ENCODE results near the gene EEFSEC. TPM values are rescaled to one million over a fixed set of nuclear protein-coding genes. Genes with fewer than 3 reads are reported as not detected.

EEFSEC gene
- total RNA-seq, 1 donor from 2014 or later: 15.6 TPM

- H3K4me1 Mint-ChIP-seq (ENCODE audit: unreplicated experiment): peaks cover 11% of the 10 kb centered on the region
Observed at GRCh38 chr3:128341659-128342395, 188.5 kb downstream of the EEFSEC start.

GRCh38 chr3:128342701-128343180 is 189.5 kb downstream of the EEFSEC start:
- H3K27me3 Mint-ChIP-seq (ENCODE audit: unreplicated experiment): no peaks in the 10 kb centered on the region
- no peak overlapping the region for H3K27ac Mint-ChIP-seq (ENCODE audit: unreplicated experiment)

More at GRCh38 chr3:128341659-128342395, 188.5 kb downstream of the EEFSEC start:
- Mint-ChIP-seq H3K27me3 (ENCODE audit: unreplicated experiment) (no peaks in the 10 kb centered on the region), H3K36me3 (ENCODE audit: unreplicated experiment) (peaks cover 8% of the 10 kb centered on the region), H3K9me3 (ENCODE audit: unreplicated experiment) (no peaks in the 10 kb centered on the region), H3K4me3 (ENCODE audit: unreplicated experiment) (no peak overlapping the region), H3K27ac (ENCODE audit: unreplicated experiment) (no peak overlapping the region)
- DNase-seq (ENCODE audit: extremely low spot score, unreplicated experiment): no peak
- TF ChIP-seq, protein P1, sequence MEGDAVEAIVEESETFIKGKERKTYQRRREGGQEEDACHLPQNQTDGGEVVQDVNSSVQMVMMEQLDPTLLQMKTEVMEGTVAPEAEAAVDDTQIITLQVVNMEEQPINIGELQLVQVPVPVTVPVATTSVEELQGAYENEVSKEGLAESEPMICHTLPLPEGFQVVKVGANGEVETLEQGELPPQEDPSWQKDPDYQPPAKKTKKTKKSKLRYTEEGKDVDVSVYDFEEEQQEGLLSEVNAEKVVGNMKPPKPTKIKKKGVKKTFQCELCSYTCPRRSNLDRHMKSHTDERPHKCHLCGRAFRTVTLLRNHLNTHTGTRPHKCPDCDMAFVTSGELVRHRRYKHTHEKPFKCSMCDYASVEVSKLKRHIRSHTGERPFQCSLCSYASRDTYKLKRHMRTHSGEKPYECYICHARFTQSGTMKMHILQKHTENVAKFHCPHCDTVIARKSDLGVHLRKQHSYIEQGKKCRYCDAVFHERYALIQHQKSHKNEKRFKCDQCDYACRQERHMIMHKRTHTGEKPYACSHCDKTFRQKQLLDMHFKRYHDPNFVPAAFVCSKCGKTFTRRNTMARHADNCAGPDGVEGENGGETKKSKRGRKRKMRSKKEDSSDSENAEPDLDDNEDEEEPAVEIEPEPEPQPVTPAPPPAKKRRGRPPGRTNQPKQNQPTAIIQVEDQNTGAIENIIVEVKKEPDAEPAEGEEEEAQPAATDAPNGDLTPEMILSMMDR (IDR thresholded peaks at IDR 0.05): no peak

DNA sequence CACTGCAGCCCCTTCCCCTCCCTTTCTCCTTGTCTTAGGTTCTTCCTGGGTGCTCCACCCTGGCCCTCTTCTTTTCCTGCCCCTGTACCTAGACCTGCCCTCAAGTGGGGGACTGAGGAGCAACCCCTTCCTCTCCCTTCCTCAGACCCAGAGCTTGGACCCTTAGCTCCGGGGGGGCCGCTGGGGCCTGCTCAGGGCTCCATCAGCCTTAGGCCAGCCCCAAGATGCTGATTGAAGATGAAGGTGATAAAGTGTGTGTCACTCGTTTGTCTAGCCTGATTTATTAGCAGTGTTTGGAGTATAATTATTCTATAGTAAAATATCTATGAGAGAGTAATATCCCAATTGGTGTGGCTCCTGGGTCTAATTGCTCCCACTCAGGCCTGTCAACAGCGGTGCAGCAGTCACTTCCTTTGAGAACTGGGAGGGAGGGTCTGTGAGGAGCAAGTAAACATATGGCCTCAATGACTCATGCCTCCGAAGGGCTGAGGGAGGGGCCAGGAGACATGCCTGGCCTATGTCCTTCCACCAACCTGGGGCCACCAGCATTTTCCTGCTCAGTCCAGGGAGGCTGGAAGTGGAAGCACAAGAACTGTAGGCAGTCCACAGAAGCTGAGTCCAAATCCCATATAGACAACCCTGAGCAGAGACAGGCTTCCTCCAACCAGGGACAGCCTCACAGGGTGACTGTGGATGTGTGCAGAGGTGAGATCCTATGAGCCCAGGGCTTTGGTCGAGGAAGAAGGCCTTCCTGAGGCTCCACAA is 190.2 kb downstream of the EEFSEC start:
- TF ChIP-seq, protein P1 (IDR thresholded peaks at IDR 0.05): no peak
- no peak for DNase-seq (ENCODE audit: extremely low spot score, unreplicated experiment)
- H3K9me3 Mint-ChIP-seq (ENCODE audit: unreplicated experiment): no peaks in the 10 kb centered on the region
- H3K27ac Mint-ChIP-seq (ENCODE audit: unreplicated experiment): no peak overlapping the region
- H3K27me3 Mint-ChIP-seq (ENCODE audit: unreplicated experiment): no peaks in the 10 kb centered on the region
- peaks cover 23% of the 10 kb centered on the region for H3K4me1 Mint-ChIP-seq (ENCODE audit: unreplicated experiment)
- H3K4me3 Mint-ChIP-seq (ENCODE audit: unreplicated experiment): no peak overlapping the region
- no peaks in the 10 kb centered on the region for H3K36me3 Mint-ChIP-seq (ENCODE audit: unreplicated experiment)

More at GRCh38 chr3:128342701-128343180, 189.5 kb downstream of the EEFSEC start:
- no peaks in the 10 kb centered on the region for H3K9me3 Mint-ChIP-seq (ENCODE audit: unreplicated experiment)
- no peak for DNase-seq (ENCODE audit: extremely low spot score, unreplicated experiment)
- TF ChIP-seq, protein P1 (IDR thresholded peaks at IDR 0.05): no peak
- H3K36me3 Mint-ChIP-seq (ENCODE audit: unreplicated experiment): peaks cover 1% of the 10 kb centered on the region
- no peak overlapping the region for H3K4me3 Mint-ChIP-seq (ENCODE audit: unreplicated experiment)
- H3K4me1 Mint-ChIP-seq (ENCODE audit: unreplicated experiment): peaks cover 19% of the 10 kb centered on the region

DNA sequence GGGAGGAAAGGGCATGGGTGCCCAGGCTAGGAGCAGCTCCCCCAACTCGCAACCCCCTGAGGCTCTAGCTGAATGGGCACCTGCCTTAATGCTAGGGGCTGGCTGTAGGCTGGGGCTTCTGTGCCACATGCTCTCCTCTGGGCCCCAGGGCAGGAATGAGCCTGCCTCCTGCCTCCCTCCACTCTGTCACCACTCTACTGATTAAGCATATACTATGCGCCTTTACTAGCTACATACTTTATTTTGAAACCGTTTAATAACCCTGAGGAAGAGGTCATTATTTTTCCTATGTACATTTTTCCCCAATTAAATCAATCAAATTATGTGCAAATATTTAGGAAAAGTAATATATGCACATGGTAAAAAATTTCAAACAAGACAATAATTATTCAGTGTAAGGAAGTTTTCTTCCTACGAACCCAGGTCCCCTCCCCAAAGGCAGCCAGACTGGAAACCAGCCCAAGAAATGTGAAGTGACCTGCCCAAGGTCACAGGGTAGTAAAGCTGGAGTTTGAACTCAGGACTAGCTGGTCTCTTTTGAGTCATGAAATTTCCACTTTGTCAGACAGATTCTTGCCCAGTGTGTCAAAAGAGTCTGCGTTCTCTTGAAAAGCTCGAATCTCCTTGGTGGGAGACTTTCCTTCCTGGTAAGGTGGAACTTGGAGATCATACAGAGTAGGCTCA is 190.9 kb downstream of the EEFSEC start:
- Mint-ChIP-seq H3K9me3 (ENCODE audit: unreplicated experiment) (no peaks in the 10 kb centered on the region), H3K4me3 (ENCODE audit: unreplicated experiment) (no peak overlapping the region), H3K27me3 (ENCODE audit: unreplicated experiment) (no peaks in the 10 kb centered on the region), H3K27ac (ENCODE audit: unreplicated experiment) (no peak overlapping the region), H3K4me1 (ENCODE audit: unreplicated experiment) (peaks cover 25% of the 10 kb centered on the region), H3K36me3 (ENCODE audit: unreplicated experiment) (no peaks in the 10 kb centered on the region)
- TF ChIP-seq, protein P1 (IDR thresholded peaks at IDR 0.05): no peak
- DNase-seq (ENCODE audit: extremely low spot score, unreplicated experiment): no peak
